PC-9 (cell line): ENCODE results near the gene CCDC33.

Experiments
- CTCF ChIP-seq: fragments of 200-600 bp; sonication (generic); conservative IDR thresholded peaks from 2 replicates; pipeline ENCODE4 v1.6.1; 2017; ENCODE audit warnings: mixed run types, antibody characterized with exemption, mild to moderate bottlenecking, moderate library complexity
- EZH2 ChIP-seq: fragments of 200-600 bp; sonication (generic); IDR thresholded peaks from 2 replicates; pipeline ENCODE4 v1.8.0; 2017; ENCODE audit warnings: antibody characterized with exemption, low read depth

- no peak for TF ChIP-seq EZH2
- TF ChIP-seq CTCF, result no peak
Measured at GRCh38 chr15:74306781-74307217, 70.7 kb downstream of the CCDC33 start.
